ENCODE results near the gene TNNT2.

TNNT2 gene

DNA sequence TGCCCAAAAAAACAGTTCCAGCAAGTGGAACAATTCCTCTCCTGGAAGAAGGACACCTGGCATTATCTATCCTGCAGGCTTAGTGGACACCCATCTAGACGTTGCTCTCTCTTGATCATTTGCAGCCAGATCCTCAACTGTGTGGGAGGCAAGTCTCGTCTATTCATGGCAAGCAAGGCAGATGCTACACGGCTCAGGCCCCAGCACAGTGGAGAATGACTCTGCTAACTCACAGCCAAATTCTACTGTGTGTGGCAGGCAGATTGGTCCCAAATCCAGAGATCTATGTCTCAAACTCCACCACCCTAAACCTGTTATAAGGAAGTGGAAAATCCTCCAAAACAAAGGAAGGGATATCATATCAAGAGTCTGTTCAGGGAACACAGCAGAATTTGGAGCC, 7.0 kb downstream of the TNNT2 start:
- no peak for ATAC-seq
- TF ChIP-seq ZFP3 (CRISPR knock-in tag; IDR thresholded peaks at IDR 0.05) = no peak
- TF ChIP-seq ZNF565 (CRISPR knock-in tag; conservative IDR thresholded peaks at IDR 0.05; ENCODE audit: low read depth) = no peak
- TF ChIP-seq ESRRG (CRISPR knock-in tag; IDR thresholded peaks at IDR 0.05) = no peak
- TF ChIP-seq TCF4 (CRISPR knock-in tag; IDR thresholded peaks at IDR 0.05; ENCODE audit: borderline replicate concordance) = no peak
- TF ChIP-seq, protein P1, sequence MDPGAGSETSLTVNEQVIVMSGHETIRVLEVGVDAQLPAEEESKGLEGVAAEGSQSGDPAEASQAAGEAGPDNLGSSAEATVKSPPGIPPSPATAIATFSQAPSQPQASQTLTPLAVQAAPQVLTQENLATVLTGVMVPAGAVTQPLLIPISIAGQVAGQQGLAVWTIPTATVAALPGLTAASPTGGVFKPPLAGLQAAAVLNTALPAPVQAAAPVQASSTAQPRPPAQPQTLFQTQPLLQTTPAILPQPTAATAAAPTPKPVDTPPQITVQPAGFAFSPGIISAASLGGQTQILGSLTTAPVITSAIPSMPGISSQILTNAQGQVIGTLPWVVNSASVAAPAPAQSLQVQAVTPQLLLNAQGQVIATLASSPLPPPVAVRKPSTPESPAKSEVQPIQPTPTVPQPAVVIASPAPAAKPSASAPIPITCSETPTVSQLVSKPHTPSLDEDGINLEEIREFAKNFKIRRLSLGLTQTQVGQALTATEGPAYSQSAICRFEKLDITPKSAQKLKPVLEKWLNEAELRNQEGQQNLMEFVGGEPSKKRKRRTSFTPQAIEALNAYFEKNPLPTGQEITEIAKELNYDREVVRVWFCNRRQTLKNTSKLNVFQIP (CRISPR knock-in tag; IDR thresholded peaks at IDR 0.05; ENCODE audit: borderline replicate concordance, low read depth) = no peak
- TF ChIP-seq, protein P2, sequence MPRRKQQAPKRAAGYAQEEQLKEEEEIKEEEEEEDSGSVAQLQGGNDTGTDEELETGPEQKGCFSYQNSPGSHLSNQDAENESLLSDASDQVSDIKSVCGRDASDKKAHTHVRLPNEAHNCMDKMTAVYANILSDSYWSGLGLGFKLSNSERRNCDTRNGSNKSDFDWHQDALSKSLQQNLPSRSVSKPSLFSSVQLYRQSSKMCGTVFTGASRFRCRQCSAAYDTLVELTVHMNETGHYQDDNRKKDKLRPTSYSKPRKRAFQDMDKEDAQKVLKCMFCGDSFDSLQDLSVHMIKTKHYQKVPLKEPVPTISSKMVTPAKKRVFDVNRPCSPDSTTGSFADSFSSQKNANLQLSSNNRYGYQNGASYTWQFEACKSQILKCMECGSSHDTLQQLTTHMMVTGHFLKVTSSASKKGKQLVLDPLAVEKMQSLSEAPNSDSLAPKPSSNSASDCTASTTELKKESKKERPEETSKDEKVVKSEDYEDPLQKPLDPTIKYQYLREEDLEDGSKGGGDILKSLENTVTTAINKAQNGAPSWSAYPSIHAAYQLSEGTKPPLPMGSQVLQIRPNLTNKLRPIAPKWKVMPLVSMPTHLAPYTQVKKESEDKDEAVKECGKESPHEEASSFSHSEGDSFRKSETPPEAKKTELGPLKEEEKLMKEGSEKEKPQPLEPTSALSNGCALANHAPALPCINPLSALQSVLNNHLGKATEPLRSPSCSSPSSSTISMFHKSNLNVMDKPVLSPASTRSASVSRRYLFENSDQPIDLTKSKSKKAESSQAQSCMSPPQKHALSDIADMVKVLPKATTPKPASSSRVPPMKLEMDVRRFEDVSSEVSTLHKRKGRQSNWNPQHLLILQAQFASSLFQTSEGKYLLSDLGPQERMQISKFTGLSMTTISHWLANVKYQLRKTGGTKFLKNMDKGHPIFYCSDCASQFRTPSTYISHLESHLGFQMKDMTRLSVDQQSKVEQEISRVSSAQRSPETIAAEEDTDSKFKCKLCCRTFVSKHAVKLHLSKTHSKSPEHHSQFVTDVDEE (CRISPR knock-in tag; IDR thresholded peaks at IDR 0.05) = no peak
- TF ChIP-seq ZNF8 (CRISPR knock-in tag; IDR thresholded peaks at IDR 0.05) = no peak
- TF ChIP-seq BACH2 (CRISPR knock-in tag; IDR thresholded peaks at IDR 0.05; ENCODE audit: borderline replicate concordance) = no peak
- no peak for TF ChIP-seq SNAI2 (CRISPR knock-in tag; IDR thresholded peaks at IDR 0.05)
- TF ChIP-seq, protein P3, sequence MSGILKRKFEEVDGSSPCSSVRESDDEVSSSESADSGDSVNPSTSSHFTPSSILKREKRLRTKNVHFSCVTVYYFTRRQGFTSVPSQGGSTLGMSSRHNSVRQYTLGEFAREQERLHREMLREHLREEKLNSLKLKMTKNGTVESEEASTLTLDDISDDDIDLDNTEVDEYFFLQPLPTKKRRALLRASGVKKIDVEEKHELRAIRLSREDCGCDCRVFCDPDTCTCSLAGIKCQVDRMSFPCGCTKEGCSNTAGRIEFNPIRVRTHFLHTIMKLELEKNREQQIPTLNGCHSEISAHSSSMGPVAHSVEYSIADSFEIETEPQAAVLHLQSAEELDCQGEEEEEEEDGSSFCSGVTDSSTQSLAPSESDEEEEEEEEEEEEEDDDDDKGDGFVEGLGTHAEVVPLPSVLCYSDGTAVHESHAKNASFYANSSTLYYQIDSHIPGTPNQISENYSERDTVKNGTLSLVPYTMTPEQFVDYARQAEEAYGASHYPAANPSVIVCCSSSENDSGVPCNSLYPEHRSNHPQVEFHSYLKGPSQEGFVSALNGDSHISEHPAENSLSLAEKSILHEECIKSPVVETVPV (CRISPR knock-in tag; IDR thresholded peaks at IDR 0.05) = no peak
- TF ChIP-seq PPARA (CRISPR knock-in tag; IDR thresholded peaks at IDR 0.05; ENCODE audit: borderline replicate concordance) = no peak
- TF ChIP-seq GLIS3 (CRISPR knock-in tag; IDR thresholded peaks at IDR 0.05) = no peak
- no peak for TF ChIP-seq OSR1 (CRISPR knock-in tag; IDR thresholded peaks at IDR 0.05)
- TF ChIP-seq, protein P4, sequence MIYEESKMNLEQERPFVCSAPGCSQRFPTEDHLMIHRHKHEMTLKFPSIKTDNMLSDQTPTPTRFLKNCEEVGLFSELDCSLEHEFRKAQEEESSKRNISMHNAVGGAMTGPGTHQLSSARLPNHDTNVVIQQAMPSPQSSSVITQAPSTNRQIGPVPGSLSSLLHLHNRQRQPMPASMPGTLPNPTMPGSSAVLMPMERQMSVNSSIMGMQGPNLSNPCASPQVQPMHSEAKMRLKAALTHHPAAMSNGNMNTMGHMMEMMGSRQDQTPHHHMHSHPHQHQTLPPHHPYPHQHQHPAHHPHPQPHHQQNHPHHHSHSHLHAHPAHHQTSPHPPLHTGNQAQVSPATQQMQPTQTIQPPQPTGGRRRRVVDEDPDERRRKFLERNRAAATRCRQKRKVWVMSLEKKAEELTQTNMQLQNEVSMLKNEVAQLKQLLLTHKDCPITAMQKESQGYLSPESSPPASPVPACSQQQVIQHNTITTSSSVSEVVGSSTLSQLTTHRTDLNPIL (CRISPR knock-in tag; IDR thresholded peaks at IDR 0.05; ENCODE audit: low read depth) = no peak
- no peak for TF ChIP-seq ZNF70 (CRISPR knock-in tag; IDR thresholded peaks at IDR 0.05)
- no peak for TF ChIP-seq TOX (CRISPR knock-in tag; IDR thresholded peaks at IDR 0.05; ENCODE audit: borderline replicate concordance)
- TF ChIP-seq ZFP30 (CRISPR knock-in tag; IDR thresholded peaks at IDR 0.05) = no peak
- TF ChIP-seq RARB (CRISPR knock-in tag; IDR thresholded peaks at IDR 0.05) = no peak
- no peak for TF ChIP-seq ISL1 (CRISPR knock-in tag; IDR thresholded peaks at IDR 0.05)
- TF ChIP-seq ARNTL (CRISPR knock-in tag; IDR thresholded peaks at IDR 0.05; ENCODE audit: borderline replicate concordance, low read depth) = no peak

DNA sequence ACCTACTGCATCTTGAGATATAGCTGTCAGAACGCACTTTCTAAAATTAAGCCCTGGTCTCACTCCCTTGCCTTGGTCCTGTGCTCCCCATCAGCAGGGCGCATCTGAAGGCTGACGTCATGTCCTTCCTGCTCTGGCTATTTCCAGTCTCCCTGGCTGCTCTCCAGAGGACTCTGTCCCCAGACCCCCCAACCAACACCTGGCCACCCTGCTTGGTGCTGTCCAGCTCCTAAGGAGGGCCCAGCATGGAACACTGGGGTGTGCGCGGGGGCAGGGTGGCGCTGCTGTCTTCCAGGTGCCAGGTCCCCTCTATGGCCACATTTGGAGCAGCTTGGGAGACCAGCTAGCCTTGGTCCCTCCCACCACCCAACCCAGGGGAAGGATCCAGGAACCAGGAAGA, 8.3 kb downstream of the TNNT2 start:
- TF ChIP-seq ISL1 (CRISPR knock-in tag; IDR thresholded peaks at IDR 0.05) = no peak
- TF ChIP-seq ZNF565 (CRISPR knock-in tag; conservative IDR thresholded peaks at IDR 0.05; ENCODE audit: low read depth) = no peak
- TF ChIP-seq, protein P1 (CRISPR knock-in tag; IDR thresholded peaks at IDR 0.05; ENCODE audit: borderline replicate concordance, low read depth) = no peak
- TF ChIP-seq PPARA (CRISPR knock-in tag; IDR thresholded peaks at IDR 0.05; ENCODE audit: borderline replicate concordance) = no peak
- no peak for TF ChIP-seq ZNF70 (CRISPR knock-in tag; IDR thresholded peaks at IDR 0.05)
- no peak for TF ChIP-seq OSR1 (CRISPR knock-in tag; IDR thresholded peaks at IDR 0.05)
- no peak for TF ChIP-seq ARNTL (CRISPR knock-in tag; IDR thresholded peaks at IDR 0.05; ENCODE audit: borderline replicate concordance, low read depth)
- TF ChIP-seq, protein P3 (CRISPR knock-in tag; IDR thresholded peaks at IDR 0.05) = no peak
- no peak for TF ChIP-seq CSDC2 (CRISPR knock-in tag; IDR thresholded peaks at IDR 0.05)
- TF ChIP-seq ZFP3 (CRISPR knock-in tag; IDR thresholded peaks at IDR 0.05) = no peak
- TF ChIP-seq, protein P5, sequence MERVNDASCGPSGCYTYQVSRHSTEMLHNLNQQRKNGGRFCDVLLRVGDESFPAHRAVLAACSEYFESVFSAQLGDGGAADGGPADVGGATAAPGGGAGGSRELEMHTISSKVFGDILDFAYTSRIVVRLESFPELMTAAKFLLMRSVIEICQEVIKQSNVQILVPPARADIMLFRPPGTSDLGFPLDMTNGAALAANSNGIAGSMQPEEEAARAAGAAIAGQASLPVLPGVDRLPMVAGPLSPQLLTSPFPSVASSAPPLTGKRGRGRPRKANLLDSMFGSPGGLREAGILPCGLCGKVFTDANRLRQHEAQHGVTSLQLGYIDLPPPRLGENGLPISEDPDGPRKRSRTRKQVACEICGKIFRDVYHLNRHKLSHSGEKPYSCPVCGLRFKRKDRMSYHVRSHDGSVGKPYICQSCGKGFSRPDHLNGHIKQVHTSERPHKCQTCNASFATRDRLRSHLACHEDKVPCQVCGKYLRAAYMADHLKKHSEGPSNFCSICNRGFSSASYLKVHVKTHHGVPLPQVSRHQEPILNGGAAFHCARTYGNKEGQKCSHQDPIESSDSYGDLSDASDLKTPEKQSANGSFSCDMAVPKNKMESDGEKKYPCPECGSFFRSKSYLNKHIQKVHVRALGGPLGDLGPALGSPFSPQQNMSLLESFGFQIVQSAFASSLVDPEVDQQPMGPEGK (CRISPR knock-in tag; IDR thresholded peaks at IDR 0.05; ENCODE audit: borderline replicate concordance) = no peak
- no peak for TF ChIP-seq GLIS3 (CRISPR knock-in tag; IDR thresholded peaks at IDR 0.05)
- no peak for TF ChIP-seq ZC3H10 (CRISPR knock-in tag; IDR thresholded peaks at IDR 0.05)
- TF ChIP-seq, protein P2 (CRISPR knock-in tag; IDR thresholded peaks at IDR 0.05) = no peak
- no peak for TF ChIP-seq ESRRG (CRISPR knock-in tag; IDR thresholded peaks at IDR 0.05)
- TF ChIP-seq RARB (CRISPR knock-in tag; IDR thresholded peaks at IDR 0.05) = no peak
- TF ChIP-seq TOX (CRISPR knock-in tag; IDR thresholded peaks at IDR 0.05; ENCODE audit: borderline replicate concordance) = no peak
- no peak for ATAC-seq
